Measurements from ENCODE around the gene IL1R1.
A peak's percentile ranks its signal among the peaks of the same experiment; 100 is the strongest.

IL1R1 gene

DNA sequence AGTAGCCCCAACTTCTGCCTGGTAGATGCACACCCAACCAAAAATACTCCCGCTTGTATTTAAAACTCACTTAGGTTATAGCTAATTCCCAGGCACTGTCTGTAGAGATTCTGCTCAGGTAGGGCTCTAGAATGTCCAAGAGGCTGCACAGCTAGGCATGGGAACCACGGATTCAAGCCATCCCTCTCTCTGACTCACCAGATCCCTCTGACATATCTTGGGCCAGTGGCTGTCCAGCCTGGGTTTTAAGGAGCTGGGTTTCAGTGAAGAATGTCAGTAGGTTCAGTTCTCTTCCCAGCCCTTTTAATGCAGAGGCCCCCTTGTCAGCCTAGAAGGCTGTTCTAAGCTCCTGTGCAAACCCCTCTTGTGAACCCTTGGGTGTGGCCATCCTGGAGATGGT, 15.9 kb upstream of the IL1R1 start:
- in situ Hi-C loops (cut with HindIII; ENCODE audit: low sequenced_read_pairs), result no loop called here
- no peak overlapping the region for H3K4me3 ChIP-seq (ENCODE audit: low read depth, low read length)
- DNase-seq (ENCODE audit: low read depth, low spot score), result peak; percentile 51
- TF ChIP-seq, protein P1, sequence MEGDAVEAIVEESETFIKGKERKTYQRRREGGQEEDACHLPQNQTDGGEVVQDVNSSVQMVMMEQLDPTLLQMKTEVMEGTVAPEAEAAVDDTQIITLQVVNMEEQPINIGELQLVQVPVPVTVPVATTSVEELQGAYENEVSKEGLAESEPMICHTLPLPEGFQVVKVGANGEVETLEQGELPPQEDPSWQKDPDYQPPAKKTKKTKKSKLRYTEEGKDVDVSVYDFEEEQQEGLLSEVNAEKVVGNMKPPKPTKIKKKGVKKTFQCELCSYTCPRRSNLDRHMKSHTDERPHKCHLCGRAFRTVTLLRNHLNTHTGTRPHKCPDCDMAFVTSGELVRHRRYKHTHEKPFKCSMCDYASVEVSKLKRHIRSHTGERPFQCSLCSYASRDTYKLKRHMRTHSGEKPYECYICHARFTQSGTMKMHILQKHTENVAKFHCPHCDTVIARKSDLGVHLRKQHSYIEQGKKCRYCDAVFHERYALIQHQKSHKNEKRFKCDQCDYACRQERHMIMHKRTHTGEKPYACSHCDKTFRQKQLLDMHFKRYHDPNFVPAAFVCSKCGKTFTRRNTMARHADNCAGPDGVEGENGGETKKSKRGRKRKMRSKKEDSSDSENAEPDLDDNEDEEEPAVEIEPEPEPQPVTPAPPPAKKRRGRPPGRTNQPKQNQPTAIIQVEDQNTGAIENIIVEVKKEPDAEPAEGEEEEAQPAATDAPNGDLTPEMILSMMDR (IDR thresholded peaks at IDR 0.05; ENCODE audit: low read depth, low read length), result no peak

DNA sequence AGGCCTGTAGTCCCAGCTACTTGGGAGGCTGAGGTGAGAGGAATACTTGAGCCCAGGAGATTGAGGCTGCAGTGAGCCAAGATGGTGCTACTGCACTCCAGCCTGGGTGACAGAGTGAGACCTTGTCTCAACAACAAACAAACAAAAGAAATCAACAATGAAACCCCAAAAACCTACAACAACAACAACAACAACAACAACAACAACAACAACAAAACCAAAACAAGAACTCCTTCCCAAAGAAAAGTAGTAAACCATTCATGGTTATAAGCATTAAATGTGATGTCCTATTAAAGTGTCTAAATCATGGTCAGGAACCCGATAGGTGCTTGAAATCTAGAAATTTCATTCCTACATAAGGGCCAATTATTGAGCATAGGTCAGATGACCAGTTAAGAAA, 13.5 kb upstream of the IL1R1 start:
- DNase-seq (ENCODE audit: low read depth, low spot score), result no peak
- in situ Hi-C loops (cut with HindIII; ENCODE audit: low sequenced_read_pairs), result no loop called here
- H3K4me3 ChIP-seq (ENCODE audit: low read depth, low read length), result no peak overlapping the region
- TF ChIP-seq, protein P1 (IDR thresholded peaks at IDR 0.05; ENCODE audit: low read depth, low read length), result no peak

- no peak for DNase-seq (ENCODE audit: low read depth, low spot score)
- H3K4me3 ChIP-seq (ENCODE audit: low read depth, low read length), result no peak overlapping the region
- TF ChIP-seq, protein P1 (IDR thresholded peaks at IDR 0.05; ENCODE audit: low read depth, low read length), result no peak
- in situ Hi-C loops (cut with HindIII; ENCODE audit: low sequenced_read_pairs), result no loop called here
These were observed 12.4 kb upstream of the IL1R1 start for GRCh38 chr2:102129951-102130646.

DNA sequence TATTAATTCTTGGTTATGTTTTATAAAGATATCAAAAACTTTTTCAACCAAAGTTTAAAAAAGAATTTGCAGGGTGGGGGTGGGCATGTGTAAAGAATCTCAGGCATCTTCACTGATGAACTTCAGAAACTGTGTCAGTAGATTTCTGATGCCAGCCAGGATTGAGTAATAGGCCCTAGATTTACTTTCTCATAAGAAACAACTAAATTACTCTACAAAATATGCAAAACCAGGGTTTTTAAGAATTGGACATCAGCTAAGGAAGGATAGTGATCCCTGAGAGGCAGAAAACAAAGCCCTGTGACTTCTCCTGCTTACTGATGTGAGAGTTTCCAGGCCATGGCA, 11.9 kb upstream of the IL1R1 start:
- in situ Hi-C loops (cut with HindIII; ENCODE audit: low sequenced_read_pairs), result no loop called here
- H3K4me3 ChIP-seq (ENCODE audit: low read depth, low read length), result no peak overlapping the region
- DNase-seq (ENCODE audit: low read depth, low spot score), result no peak
- TF ChIP-seq, protein P1 (IDR thresholded peaks at IDR 0.05; ENCODE audit: low read depth, low read length), result no peak

- H3K4me3 ChIP-seq (ENCODE audit: low read depth, low read length), result no peak overlapping the region
- in situ Hi-C loops (cut with HindIII; ENCODE audit: low sequenced_read_pairs), result no loop called here
- no peak for DNase-seq (ENCODE audit: low read depth, low spot score)
- TF ChIP-seq, protein P1 (IDR thresholded peaks at IDR 0.05; ENCODE audit: low read depth, low read length), result no peak
These were observed 11.0 kb upstream of the IL1R1 start for GRCh38 chr2:102131564-102131963.

- in situ Hi-C loops (cut with HindIII; ENCODE audit: low sequenced_read_pairs), result no loop called here
- H3K4me3 ChIP-seq (ENCODE audit: low read depth, low read length), result no peak overlapping the region
- DNase-seq (ENCODE audit: low read depth, low spot score), result no peak
- TF ChIP-seq, protein P1 (IDR thresholded peaks at IDR 0.05; ENCODE audit: low read depth, low read length), result no peak
These were observed 5.4 kb upstream of the IL1R1 start for GRCh38 chr2:102137138-102137537.
